Astrocyte of the spinal cord (primary cell): Measurements from ENCODE around the gene CHN2.

Experiments
- DNase-seq: peaks from one replicate; pipeline ENCODE4 v3.0.0; 2011; ENCODE audit warnings: low read depth, low spot score
- H3K4me3 ChIP-seq: 2 replicates; pipeline ENCODE4 v1.5.1; 2011; ENCODE audit warnings: low read depth, mild to moderate bottlenecking, low read length, moderate library complexity
- CTCF ChIP-seq: IDR thresholded peaks from 2 replicates; pipeline ENCODE4 v1.5.1; 2012; ENCODE audit warnings: low read depth, mild to moderate bottlenecking, low read length, inconsistent platforms
- in situ Hi-C: cut with HindIII; loops from 2 replicates; pipeline ENCODE4 v1.10.0; 2017; ENCODE audit warnings: low sequenced_read_pairs

The CHN2 gene

GRCh38 chr7:29289156-29290021, 94.8 kb downstream of the CHN2 start:
- DNase-seq, result peak; percentile 51
- H3K4me3 ChIP-seq, result no peak overlapping the region
- in situ Hi-C loops, result no loop called here
- TF ChIP-seq CTCF, result no peak

- in situ Hi-C loops, result no loop called here
- DNase-seq, result no peak
- H3K4me3 ChIP-seq, result no peak overlapping the region
- TF ChIP-seq CTCF, result no peak
Measured at GRCh38 chr7:29290829-29291228, 96.3 kb downstream of the CHN2 start.

GRCh38 chr7:29291723-29292618, 97.4 kb downstream of the CHN2 start:
- TF ChIP-seq CTCF, result no peak

GRCh38 chr7:29292886-29293658, 98.5 kb downstream of the CHN2 start:
- no peak for DNase-seq
- in situ Hi-C loops, result no loop called here
- TF ChIP-seq CTCF, result no peak
- H3K4me3 ChIP-seq, result no peak overlapping the region

More at GRCh38 chr7:29291723-29292618, 97.4 kb downstream of the CHN2 start:
- in situ Hi-C loops, result no loop called here
- no peak overlapping the region for H3K4me3 ChIP-seq
- no peak for DNase-seq

GRCh38 chr7:29296421-29296820, 101.8 kb downstream of the CHN2 start:
- no peak for TF ChIP-seq CTCF
- no peak for DNase-seq
- in situ Hi-C loops, result no loop called here
- H3K4me3 ChIP-seq, result no peak overlapping the region
